K562 (cell line): Measurements from ENCODE around the gene CENPV. TPM values are rescaled to one million over a fixed set of nuclear protein-coding genes. Genes with fewer than 3 reads are reported as not detected.

Source experiments
- ATAC-seq: fragments of 200-7000 bp; cut with Tn5 transposase; 3 replicates; pipeline ENCODE4 v1.9.1; 2020; ENCODE audit warnings: moderate library complexity
- BruUV-seq: library from RNA; stranded (reverse); fragments of 400-500 nt; replicated peaks from 2 replicates; lab custom pipeline; 2021; lab: Mats Ljungman, UMichigan
- CTCF ChIA-PET: fragments of 300-600 bp; formaldehyde crosslinking; extraction: SDS; loops from one replicate; lab custom pipeline; 2021; ENCODE audit warnings: low intra/inter-chr PET ratio; lab: Yijun Ruan, JAX
- POLR2A ChIA-PET: fragments of 300-600, 350-650 bp; sonication (Branson Sonifier 250); formaldehyde crosslinking; extraction: SDS; loops from one replicate; lab custom pipeline; 2021; ENCODE audit warnings: antibody characterized with exemption, inconsistent platforms; lab: Yijun Ruan, JAX
- DNase-seq, 4 experiments: peaks; one replicate each; pipeline versions ENCODE4 v3.0.0 to v3.0.0-alpha.2; 2011 to 2018; ENCODE audit warnings: low spot score in 3 of 4, mixed read lengths in 3 of 4; ENCODE audit errors: extremely low read depth in 1 of 4
- FAIRE-seq: peaks from 2 replicates; lab custom pipeline; 2011; peaks lifted over from hg19 to GRCh38; lab: Jason Lieb, UNC
- H2AFZ ChIP-seq: 2 replicates; pipeline ENCODE4 v1.6.0; 2011; ENCODE audit warnings: low read depth, low read length, control low read depth, inconsistent platforms
- H3K27ac ChIP-seq: fragments of 200-600 bp; 3 replicates; pipeline ENCODE4 v1.8.0; 2011; ENCODE audit warnings: low read depth, mild to moderate bottlenecking, control low read depth, inconsistent platforms, low read length, moderate library complexity, mixed read lengths; ENCODE audit errors: extremely low read depth
- H3K27me3 ChIP-seq, 2 experiments: fragments of 300-600 bp in 1 of 2; 2 replicates in 1 of 2; 3 replicates in 1 of 2; pipeline versions ENCODE4 v1.6.0 to v1.8.0; 2011; ENCODE audit warnings: inconsistent platforms in 2 of 2, low read length in 2 of 2, mild to moderate bottlenecking in 1 of 2, mixed read lengths in 1 of 2, moderate library complexity in 1 of 2; ENCODE audit not compliant: control insufficient read depth in 2 of 2, insufficient read depth in 2 of 2
- H3K36me3 ChIP-seq: fragments of 300-600 bp; 3 replicates; pipeline ENCODE4 v1.8.0; 2011; ENCODE audit warnings: mild to moderate bottlenecking, low read length, inconsistent platforms; ENCODE audit not compliant: control insufficient read depth, insufficient read depth
- H3K4me1 ChIP-seq, 2 experiments: fragments of 200-600 bp in 1 of 2; replicated peaks in 1 of 2; 2 replicates in 1 of 2; 3 replicates in 1 of 2; pipeline versions ENCODE4 v1.5.1 to v1.8.0; 2011; ENCODE audit warnings: inconsistent platforms in 2 of 2, low read length in 2 of 2, mild to moderate bottlenecking in 1 of 2, mixed read lengths in 1 of 2, moderate library complexity in 1 of 2; ENCODE audit not compliant: control insufficient read depth in 2 of 2, insufficient read depth in 2 of 2
- H3K4me2 ChIP-seq: 2 replicates; pipeline ENCODE4 v1.6.1; 2011; ENCODE audit warnings: low read length, control low read depth, inconsistent platforms, mixed read lengths; ENCODE audit not compliant: insufficient read depth
- H3K4me3 ChIP-seq: fragments of 200-600 bp; sonication (generic), shearing (Covaris generic); 2 replicates; pipeline ENCODE4 v1.5.1; 2016; ENCODE audit warnings: control low read depth, inconsistent platforms
- H3K79me2 ChIP-seq: fragments of 200-600 bp; 3 replicates; pipeline ENCODE4 v1.8.0; 2011; ENCODE audit warnings: low read length, inconsistent platforms; ENCODE audit not compliant: control insufficient read depth, insufficient read depth
- H3K9ac ChIP-seq, 2 experiments: 2 replicates each; pipeline versions ENCODE4 v1.6.0 to v1.6.1; 2011; ENCODE audit warnings: low read depth in 2 of 2, low read length in 2 of 2, control low read depth in 1 of 2, inconsistent platforms in 1 of 2, mild to moderate bottlenecking in 1 of 2, mixed read lengths in 1 of 2; ENCODE audit not compliant: insufficient read depth in 1 of 2
- H3K9me1 ChIP-seq: one replicate; pipeline ENCODE4 v1.6.0; 2011; ENCODE audit warnings: inconsistent platforms, mild to moderate bottlenecking, low read length, moderate library complexity; ENCODE audit not compliant: control insufficient read depth, insufficient read depth
- H3K9me3 ChIP-seq: replicated peaks from 2 replicates; pipeline ENCODE4 v1.5.1; 2011; ENCODE audit warnings: low read depth, low read length, inconsistent platforms; ENCODE audit not compliant: control insufficient read depth, insufficient read depth
- H4K20me1 ChIP-seq: replicated peaks from 2 replicates; pipeline ENCODE4 v1.6.1; 2011; ENCODE audit warnings: low read length, inconsistent platforms, mixed read lengths; ENCODE audit not compliant: control insufficient read depth, insufficient read depth
- CBFB ChIP-seq: sonication (generic); formaldehyde crosslinking; IDR thresholded peaks from 2 replicates; pipeline ENCODE4 v1.4.0; 2020; ENCODE audit warnings: mild to moderate bottlenecking, missing genetic modification reagents
- CEBPG ChIP-seq, 3 experiments: fragments of 200-800 bp in 1 of 3; sonication (Bioruptor generic) in 1 of 3; sonication (generic) in 1 of 3; formaldehyde crosslinking in 1 of 3; IDR thresholded peaks in 2 of 3; conservative IDR thresholded peaks in 1 of 3; 2 replicates each; pipeline versions ENCODE4 v1.6.1 to v1.8.0; 2016 to 2022; ENCODE audit warnings: missing compliant biosample characterization in 2 of 3, missing genetic modification characterization in 2 of 3, mild to moderate bottlenecking in 1 of 3, missing genetic modification reagents in 1 of 3
- KDM5B ChIP-seq: fragments of 200-600 bp; sonication (generic); IDR thresholded peaks from 2 replicates; pipeline ENCODE4 v1.6.1; 2012; ENCODE audit warnings: low read depth, mild to moderate bottlenecking, moderate library complexity, low read length, control low read depth, inconsistent platforms; ENCODE audit not compliant: insufficient replicate concordance
- NFIC ChIP-seq: fragments of 450-650 bp; IDR thresholded peaks from 2 replicates; pipeline ENCODE4 v1.6.1; 2017; ENCODE audit warnings: mild to moderate bottlenecking, inconsistent platforms
- SREBF2 ChIP-seq: sonication (generic); formaldehyde crosslinking; IDR thresholded peaks from 2 replicates; pipeline ENCODE4 v1.4.0; 2020; ENCODE audit warnings: mild to moderate bottlenecking, missing genetic modification reagents
- TFAM ChIP-seq: fragments of 250-450 bp; sonication (Bioruptor Pico); conservative IDR thresholded peaks from 2 replicates; pipeline ENCODE4 v1.5.0; 2021; ENCODE audit warnings: mild to moderate bottlenecking, moderate library complexity
- ZHX1 ChIP-seq: fragments of 150-350 bp; conservative IDR thresholded peaks from 2 replicates; pipeline ENCODE4 v1.6.1; 2014; ENCODE audit warnings: low read length
- ZNF239 ChIP-seq: fragments of 250-450 bp; sonication (Bioruptor Pico); IDR thresholded peaks from 2 replicates; pipeline ENCODE4 v1.4.0; 2020; ENCODE audit warnings: mild to moderate bottlenecking
- WGBS: fragments of 100-300 bp; shearing (Covaris generic); methylation state at CpG from one replicate; pipeline ENCODE4 v1.1.6; 2016; ENCODE audit warnings: low coverage, mixed read lengths; ENCODE audit not compliant: insufficient coverage; ENCODE audit errors: missing lambda C conversion rate; 5-methylcytosine and 5-hydroxymethylcytosine counted together
- in situ Hi-C: fragments of 300-500 bp; cut with MboI; formaldehyde crosslinking; loops from 4 replicates; pipeline ENCODE4 v1.15.0; 2018; ENCODE audit warnings: inconsistent platforms, mixed read lengths
- intact Hi-C: fragments of 100-400 bp; cut with micrococcal nuclease; formaldehyde crosslinking; loops from 2 replicates; pipeline ENCODE4 v1.14.2; 2022
- polyA plus RNA-seq, 8 experiments: library from polyadenylated mRNA; depleted of rRNA in 4 of 8; stranded (reverse) in 5 of 8; unstranded in 3 of 8; fragments of >200 nt; fragmentation: Nextera tagmentation in 2 of 8; fragmentation: Illumina TruSeq in 1 of 8; extraction: Ambion mirVana in 2 of 8; extraction: Trizol in 1 of 8; gene quantifications; 2 replicates each; pipeline versions ENCODE4 v1.2.1 to v1.2.3, GENCODE V29; 2011 to 2014; ENCODE audit warnings: inconsistent platforms in 1 of 8, missing spikeins in 1 of 8
- total RNA-seq, 7 experiments: library from RNA; depleted of rRNA in 6 of 7; stranded (reverse); fragments of >200 nt in 6 of 7; fragmentation: Illumina TruSeq in 2 of 7; extraction: Trizol in 2 of 7; gene quantifications; 2 replicates each; pipeline versions ENCODE4 v1.2.1 to v1.2.3, GENCODE V29; 2011 to 2021; ENCODE audit warnings: low replicate concordance in 1 of 7
- TF ChIP-seq, protein P1 (sequence below): sonication (generic); formaldehyde crosslinking; IDR thresholded peaks from 2 replicates; pipeline ENCODE4 v1.8.0; 2022; ENCODE audit warnings: mild to moderate bottlenecking, missing genetic modification reagents
- TF ChIP-seq, protein P2 (sequence below): fragments of 450-650 bp; formaldehyde crosslinking; IDR thresholded peaks from 2 replicates; pipeline ENCODE4 v1.4.0; 2020; ENCODE audit warnings: mild to moderate bottlenecking

The CENPV gene
- total and polyA plus RNA-seq, 9 of the 15 experiments (the other 6 are each of a cell fraction or from before 2014, with no cell fraction given), result 17.8 to 131 (median 89.3) TPM

- H3K36me3 ChIP-seq, result peaks cover 5% of the 10 kb centered on the region; the same call in 1 of the 3 replicates
- in situ Hi-C loops, result no loop called here
- POLR2A ChIA-PET, result no interaction called here
- no peak overlapping the region for H3K27ac ChIP-seq
- DNase-seq (no peak), FAIRE-seq (no peak), ATAC-seq (peak; percentile 33; the same call in 1 of the 3 replicates)
- no peaks in the 10 kb centered on the region for H3K27me3 ChIP-seq
- no peak overlapping the region for H3K4me3 ChIP-seq
- no peak overlapping the region for H2AFZ ChIP-seq
- no peak for TF ChIP-seq ZNF239 (CRISPR knock-in tag)
- TF ChIP-seq SREBF2 (CRISPR knock-in tag), result no peak
- no peak for TF ChIP-seq TFAM (CRISPR knock-in tag)
- TF ChIP-seq KDM5B, result no peak
- TF ChIP-seq CEBPG (CRISPR knock-in tag; IDR thresholded peaks at IDR 0.05), result no peak
- no peak for TF ChIP-seq CEBPG (tag; conservative IDR thresholded peaks at IDR 0.05 in 1 of 2, IDR thresholded peaks at IDR 0.05 in 1 of 2)
- no peak for TF ChIP-seq NFIC
- TF ChIP-seq, protein P1, sequence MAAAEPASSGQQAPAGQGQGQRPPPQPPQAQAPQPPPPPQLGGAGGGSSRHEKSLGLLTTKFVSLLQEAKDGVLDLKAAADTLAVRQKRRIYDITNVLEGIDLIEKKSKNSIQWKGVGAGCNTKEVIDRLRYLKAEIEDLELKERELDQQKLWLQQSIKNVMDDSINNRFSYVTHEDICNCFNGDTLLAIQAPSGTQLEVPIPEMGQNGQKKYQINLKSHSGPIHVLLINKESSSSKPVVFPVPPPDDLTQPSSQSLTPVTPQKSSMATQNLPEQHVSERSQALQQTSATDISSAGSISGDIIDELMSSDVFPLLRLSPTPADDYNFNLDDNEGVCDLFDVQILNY, result no peak
- TF ChIP-seq ZHX1, result no peak
- no peak for TF ChIP-seq CBFB (CRISPR knock-in tag)
- TF ChIP-seq, protein P2, sequence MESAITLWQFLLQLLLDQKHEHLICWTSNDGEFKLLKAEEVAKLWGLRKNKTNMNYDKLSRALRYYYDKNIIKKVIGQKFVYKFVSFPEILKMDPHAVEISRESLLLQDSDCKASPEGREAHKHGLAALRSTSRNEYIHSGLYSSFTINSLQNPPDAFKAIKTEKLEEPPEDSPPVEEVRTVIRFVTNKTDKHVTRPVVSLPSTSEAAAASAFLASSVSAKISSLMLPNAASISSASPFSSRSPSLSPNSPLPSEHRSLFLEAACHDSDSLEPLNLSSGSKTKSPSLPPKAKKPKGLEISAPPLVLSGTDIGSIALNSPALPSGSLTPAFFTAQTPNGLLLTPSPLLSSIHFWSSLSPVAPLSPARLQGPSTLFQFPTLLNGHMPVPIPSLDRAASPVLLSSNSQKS (CRISPR knock-in tag), result no peak
- no peaks in the 10 kb centered on the region for H4K20me1 ChIP-seq
- no peak overlapping the region for H3K4me2 ChIP-seq
- H3K4me1 ChIP-seq, result no peaks in the 10 kb centered on the region; a peak in 1 of 5 replicates
- no peak overlapping the region; a peak in 1 of 4 replicates for H3K9ac ChIP-seq
- no peaks in the 10 kb centered on the region for H3K79me2 ChIP-seq
- intact Hi-C loops, result no loop called here
- H3K9me1 ChIP-seq, result no peaks in the 10 kb centered on the region
- no TSS peak for BruUV-seq
- CTCF ChIA-PET, result no interaction called here
- no peaks in the 10 kb centered on the region for H3K9me3 ChIP-seq
- WGBS, result 8% methylated on average over 1 of the region's 1 CpG
Measured at GRCh38 chr17:16328997-16329396, 24.3 kb downstream of the CENPV start.
